Stimulated activated CD8-positive, alpha-beta memory T cell treated with anti-CD3 and anti-CD28 coated beads, Interleukin-2, amount 100 ng/mL, for 1 hour (primary cell): ENCODE measurements around the gene ARHGAP4.

ENCODE experiments used
- DNase-seq, 2 donors: peaks; one replicate each; pipeline ENCODE4 v3.0.0-alpha.2; 2020; ENCODE audit warnings: low read depth in 2 of 2

Gene ARHGAP4

DNA sequence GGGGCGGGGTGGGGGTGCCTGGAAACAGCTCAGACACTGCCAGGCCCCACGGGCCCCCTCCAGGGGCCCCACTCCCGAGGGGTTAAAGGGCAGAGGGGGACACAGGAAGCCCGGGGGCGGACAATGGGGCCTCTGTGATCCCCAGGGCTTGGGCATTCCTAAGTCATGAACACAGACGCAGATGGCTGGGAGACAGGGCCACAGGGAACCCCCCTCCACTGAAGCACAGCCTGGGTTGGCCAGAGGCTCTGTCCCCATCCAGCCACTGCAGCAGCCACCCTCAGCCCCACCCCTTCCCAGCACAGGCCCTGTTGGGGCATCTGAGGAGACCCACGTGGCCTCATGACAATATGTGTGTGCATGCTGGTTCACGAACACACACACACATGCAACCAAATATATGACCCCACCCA lies 44.0 kb downstream of the ARHGAP4 start:
- DNase-seq = no peak

GRCh38 chrX:153881281-153881680 lies 44.8 kb downstream of the ARHGAP4 start:
- no peak for DNase-seq

DNA sequence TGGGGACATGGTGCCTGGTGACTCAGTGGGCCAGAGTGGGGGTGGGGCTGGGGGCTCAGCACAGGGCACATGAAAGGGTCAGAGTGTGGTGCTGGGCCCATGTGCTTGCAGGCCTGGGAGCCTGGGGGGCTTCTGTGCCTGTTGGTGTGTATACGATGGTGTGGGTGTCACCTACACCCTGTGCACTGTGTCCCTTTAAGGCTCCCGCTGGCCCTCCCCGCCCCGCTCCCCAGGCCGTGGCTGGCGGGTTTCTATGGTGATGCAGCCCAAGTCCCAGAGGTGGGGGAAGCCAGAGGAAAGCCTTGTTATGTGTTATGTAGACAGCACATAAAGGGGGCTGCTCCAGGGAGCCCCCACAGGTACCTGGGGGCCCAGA lies 45.6 kb downstream of the ARHGAP4 start:
- DNase-seq = no peak

DNA sequence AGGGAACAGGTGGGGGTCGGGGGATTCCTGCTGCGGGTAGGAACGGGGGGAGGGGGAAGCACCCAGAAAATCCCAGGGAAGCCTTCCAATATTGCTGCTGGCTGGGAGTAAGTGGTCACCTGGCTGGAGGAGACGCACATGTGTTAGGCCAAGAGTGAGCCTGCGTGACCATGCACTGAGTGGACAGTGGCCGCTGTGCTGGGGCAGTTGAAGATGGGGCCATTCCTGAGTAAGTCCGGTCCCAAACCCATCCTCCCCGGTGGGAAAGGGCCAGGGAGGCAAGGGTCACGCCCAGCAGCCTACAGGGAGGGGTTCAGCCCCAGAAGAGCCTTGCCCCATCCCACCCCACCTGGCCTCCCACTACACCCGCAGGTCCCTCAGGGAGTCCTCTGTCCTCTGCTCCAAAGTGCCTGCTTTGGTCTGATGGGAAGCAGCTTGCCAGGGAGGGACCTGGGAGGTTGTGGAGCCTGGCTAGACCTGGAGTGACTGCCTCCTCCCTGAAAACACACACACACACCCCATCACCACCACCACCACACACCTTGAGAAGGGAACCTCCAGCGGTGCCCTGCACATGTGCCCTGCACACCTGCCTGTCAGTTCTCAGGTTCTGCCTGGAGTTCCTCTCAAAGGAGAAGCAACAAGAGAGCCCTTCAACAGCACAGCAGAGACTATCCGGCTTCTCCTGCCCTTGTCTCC lies 46.2 kb downstream of the ARHGAP4 start:
- DNase-seq = no peak

DNA sequence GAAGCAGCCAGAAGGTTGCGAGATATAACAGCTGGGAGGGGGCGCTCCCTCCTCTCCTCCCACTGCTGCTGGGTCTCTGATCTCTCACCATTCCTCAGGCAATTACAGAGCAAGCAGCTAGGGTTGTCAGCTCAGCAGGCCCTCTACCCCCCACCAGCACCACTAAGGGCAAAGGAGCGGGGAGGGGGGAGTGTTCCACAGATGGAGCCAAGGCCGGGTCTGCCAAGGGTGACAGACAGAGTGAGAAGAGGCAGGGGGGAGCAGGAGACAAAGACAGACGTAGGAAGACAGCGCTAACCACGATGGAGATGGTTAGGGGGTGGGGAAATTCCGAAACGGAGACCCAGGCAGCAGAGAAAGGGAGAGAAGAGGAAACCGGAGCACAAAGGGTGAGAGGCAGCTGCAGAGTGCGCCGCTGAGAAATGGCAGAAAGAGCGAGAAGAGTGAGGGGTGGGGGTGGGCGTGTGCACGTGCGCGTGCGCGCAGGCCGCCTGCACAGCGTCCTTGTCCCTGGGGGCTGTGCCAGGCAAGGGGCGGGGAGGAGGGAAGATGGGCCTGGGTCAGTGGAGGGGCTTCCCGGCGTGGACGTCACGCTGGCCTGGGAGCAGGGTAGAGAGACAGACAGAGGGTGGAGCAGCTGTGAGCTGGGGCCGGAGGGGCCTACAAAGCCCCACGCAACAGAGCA lies 47.0 kb downstream of the ARHGAP4 start:
- no peak for DNase-seq

GRCh38 chrX:153878345-153878744 lies 47.7 kb downstream of the ARHGAP4 start:
- DNase-seq = no peak

DNA sequence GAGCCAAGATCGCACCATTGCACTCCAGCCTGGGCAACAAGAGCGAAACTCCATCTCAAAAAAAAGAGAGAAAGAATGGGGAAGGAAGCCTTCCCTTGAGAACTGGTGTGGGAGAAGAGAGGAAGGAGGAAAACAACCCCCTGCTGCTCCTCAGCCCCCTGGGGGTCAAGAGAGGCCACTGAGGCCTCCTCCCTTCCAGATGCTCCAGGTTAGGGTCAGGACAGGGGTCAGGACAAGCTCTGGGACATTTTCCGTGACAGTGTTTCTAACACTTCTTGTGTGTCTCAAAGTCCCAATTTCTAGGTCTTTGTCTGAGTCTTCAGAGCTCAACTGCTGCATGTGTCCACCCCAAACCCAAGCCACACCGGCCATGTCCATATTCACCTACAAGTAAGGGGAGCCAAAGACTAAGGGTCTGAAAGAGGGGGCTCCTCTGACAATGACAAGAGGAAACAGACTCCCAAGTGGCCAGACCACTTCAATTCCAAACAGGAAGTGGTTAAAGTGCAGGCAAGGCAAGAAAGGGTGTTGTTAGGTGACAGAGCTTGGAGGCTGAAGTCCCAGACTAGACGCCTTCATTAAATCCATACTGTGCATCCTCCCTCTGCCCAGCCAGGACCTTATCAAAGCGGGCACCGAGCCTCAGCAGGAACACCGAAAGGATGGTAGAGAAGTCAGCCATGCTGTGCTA lies 48.3 kb downstream of the ARHGAP4 start:
- no peak for DNase-seq

- DNase-seq = no peak
Observed at GRCh38 chrX:153876112-153876491, 50.0 kb downstream of the ARHGAP4 start.

DNA sequence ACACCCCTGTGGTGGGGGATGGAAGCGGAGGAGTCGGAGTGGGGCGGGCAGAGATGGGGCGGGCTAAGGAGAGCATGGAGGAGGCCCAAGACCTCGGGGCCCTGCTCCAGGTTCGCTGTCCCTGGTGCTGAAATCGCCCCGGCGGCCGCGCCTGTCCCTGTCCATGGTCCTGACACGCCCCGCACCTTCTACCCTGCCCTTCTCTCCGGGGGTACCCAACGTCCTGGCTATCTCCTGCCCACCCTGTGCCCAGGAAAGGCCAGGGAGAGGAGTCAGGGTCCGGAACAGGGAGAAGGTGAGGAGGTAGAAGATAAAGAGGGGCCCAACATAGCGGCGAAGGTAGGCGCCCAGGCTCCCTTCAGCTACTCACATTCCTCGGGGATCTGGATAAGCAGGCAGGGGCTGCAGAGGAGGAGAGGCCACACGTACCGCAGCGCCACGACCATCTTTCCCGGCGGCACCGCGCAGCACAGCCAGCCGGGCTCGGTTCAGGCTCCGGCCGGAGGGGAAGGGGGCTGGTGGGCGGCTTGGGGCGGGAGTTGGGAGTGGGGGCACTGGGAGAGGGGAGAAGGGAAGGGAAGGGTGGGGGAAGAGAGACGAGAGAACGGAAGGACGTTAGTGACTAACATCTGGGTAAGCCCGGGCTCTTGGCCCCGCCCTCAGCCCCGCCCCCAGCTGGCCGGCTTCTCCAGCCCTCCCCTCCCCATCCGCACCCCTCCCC lies 50.5 kb downstream of the ARHGAP4 start:
- DNase-seq = peak; percentile 52 to 55

DNA sequence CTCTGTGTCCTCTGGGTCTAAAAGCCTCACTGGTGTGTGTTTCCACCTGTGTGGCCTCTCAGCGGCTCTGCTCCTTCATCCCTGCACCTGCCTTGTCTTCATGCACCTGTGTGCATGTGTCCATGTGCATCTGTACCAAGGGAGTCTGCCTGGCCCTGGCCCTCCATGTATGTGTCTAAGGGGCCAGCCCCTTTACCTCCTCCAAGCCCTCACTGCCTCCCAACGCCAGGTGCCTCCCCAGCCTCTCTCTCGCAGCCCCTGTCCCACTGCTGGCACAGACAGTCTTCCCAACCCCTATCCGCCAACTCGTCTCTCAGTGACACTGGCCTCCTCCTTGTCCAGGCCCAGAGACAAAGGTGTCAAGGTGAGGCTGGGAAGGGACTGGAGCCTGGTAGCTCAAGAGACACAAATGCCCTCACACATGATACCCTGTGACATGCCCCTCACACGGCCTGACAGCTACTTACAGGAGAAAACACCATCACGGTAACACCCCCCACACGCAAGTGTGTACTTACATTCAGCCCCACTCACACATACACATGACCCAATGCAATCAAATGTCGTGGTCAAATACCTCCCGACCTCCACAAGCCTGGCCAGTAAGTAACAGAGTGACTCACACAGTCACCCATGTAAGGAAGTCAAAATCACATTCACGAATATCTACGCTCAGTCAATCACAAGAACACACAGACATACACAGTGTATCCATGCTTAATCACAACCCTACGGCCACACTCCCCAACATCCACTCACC lies 51.5 kb downstream of the ARHGAP4 start:
- DNase-seq = no peak

- no peak for DNase-seq
Observed at GRCh38 chrX:153874085-153874365, 52.0 kb downstream of the ARHGAP4 start.

GRCh38 chrX:153873282-153874084 lies 52.6 kb downstream of the ARHGAP4 start:
- no peak for DNase-seq

DNA sequence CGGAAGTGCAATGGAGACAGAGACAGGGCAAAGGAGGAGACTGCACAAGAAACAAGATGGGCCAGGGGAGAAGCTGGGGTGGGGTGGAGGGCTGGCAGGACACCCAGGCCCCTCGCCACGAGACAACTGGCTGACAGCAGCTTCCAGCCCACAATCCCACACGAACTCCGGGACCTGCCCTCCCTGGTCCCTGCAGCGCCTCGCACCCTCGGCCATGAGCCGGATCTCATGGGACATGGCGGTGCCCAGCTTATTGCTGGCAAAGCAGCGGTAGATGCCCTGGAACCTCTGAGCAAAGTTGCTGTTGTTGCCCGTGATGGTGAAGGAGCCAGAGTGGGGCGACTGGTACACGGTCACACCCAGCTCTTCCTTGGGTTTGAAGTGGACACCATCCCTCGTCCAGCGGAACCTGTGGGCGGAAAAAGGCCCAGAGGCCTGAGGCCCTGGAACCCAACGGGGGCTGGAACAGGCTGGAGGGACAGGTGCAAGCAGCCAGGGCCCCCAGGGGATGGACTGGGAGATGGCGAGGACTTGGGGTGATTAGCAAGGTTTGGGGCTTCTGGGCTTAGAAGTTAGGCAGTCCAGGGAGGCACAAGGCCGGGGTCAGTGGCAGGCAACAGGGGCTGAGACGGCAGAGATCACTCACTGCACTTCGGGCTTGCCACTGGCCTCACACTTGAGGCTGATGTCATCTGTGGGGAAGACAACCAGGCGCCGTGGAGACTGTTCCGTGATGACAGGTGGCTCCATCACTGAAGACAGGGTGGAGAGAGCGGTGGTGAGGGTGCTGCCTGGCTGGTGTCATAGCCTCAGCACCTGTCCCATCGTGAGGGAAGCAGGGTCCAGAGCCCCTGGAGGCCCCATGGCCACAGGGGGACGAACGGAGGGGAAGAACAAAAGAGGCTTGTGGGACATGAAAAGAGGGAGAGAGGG lies 53.9 kb downstream of the ARHGAP4 start:
- DNase-seq = no peak

DNA sequence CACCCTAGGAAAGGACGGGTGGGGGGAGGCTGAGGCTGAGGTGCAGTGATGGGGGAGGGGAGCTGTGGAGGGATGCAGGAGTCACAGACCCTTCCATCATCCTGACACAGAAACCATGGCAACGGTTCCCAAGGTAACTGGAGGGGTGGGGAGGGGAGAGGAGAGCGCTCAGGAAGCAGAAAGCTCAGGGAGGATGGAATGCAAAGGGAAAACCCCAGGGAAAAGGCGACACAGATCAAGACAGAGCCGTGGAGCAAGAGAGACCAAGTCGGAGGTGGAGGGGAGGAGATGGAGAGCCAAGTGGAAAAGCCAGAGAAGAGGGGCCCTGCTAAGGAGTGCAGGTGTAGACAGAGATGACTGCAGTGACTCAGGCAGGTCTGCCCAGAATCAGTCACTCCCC lies 54.6 kb downstream of the ARHGAP4 start:
- no peak for DNase-seq

- DNase-seq = no peak
Observed at GRCh38 chrX:153870791-153871360, 55.2 kb downstream of the ARHGAP4 start.

DNA sequence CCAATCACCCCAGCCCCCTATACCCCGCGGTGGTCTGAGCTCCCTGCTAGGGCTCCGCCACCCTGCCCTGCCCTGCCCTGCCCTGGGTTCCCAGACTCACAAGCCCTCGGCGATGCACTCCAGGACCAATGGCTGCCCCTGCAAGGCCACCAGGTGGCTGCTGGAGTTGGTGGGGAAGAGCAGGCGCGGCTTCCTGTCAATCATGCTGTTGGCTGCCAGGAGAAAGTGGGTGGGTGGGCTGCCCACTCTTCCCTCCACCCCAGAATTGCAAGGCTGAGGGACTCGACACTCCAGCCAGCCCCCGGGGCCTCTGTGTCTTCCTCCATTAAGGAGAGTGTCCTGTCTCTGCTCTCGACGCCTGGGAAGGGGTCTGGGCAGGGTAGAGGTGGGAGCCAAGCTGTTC lies 55.8 kb downstream of the ARHGAP4 start:
- DNase-seq = no peak

DNA sequence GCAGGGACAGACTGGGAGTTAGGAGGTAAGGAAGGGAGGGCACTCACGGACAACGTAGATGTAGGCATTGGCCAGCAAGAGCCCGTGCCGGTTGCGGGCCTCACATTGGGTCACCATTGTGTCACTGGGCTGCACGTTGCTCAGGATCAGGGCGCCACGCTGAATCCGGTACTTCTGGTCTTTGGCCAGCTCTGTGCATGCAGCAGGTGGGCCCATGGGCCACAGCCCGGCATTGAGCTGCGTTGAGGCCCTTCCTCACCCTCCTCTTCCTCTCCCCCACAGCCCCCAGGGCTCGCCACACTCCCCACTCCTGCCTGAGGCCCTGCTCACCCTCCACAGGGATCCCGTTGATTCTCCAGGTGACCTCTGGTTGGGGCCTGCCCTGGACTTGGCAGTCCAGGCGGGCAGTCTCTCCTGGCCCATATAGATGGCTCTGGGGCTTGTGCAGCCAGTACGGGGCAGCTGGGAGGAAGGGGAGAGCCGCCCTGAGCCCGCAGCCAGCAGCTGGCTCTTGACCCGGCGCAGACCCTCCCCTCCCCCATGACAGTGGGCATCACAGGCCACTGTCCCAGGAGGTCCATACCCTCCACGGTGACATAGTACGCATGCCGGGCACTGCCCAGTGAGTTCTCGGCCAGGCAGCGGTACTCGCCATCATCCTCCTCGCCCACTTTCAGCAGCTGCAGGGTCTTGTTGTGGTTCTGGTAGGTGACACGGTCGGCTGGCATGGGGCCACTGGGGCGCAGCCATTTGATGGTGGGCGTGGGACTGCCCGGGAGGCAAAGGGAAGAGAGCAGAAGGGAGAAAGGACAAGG lies 56.4 kb downstream of the ARHGAP4 start:
- no peak for DNase-seq

- no peak for DNase-seq
Observed at GRCh38 chrX:153868576-153869472, 57.2 kb downstream of the ARHGAP4 start.
